Amygdala (tissue), 56 donors: Measurements from ENCODE around the gene RPP40.

Experiments used
- DNase-seq, 56 donors: peaks; one replicate each; lab custom pipeline; 2025; lab: John Stamatoyannopoulos, UW

The RPP40 gene

GRCh38 chr6:4972438-4972837 is 31.4 kb downstream of the RPP40 start:
- no peak for DNase-seq

DNA sequence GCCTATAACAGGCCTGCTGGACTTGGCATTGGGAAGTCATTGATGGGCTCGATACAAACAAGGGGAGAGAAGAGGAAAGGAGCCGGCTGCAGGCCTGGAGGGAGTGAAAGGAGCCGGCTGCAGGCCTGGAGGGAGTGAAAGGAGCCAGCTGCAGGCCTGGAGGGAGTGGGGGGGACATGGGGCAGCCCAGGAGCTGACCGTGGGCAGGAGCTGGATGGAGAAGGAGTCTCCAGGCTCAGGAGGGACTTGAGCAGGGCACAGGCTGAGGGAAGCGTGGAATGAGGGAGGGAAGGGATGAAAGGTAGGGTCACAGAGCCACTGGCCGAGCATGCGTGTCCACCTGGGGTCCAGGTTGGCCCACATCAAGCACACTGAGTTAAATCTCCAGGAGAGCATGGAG is 32.0 kb downstream of the RPP40 start:
- no peak for DNase-seq

- DNase-seq, result peak in 1 of 56 donors; percentile 9
Measured at GRCh38 chr6:4970739-4971395, 33.0 kb downstream of the RPP40 start.

- no peak for DNase-seq
Measured at GRCh38 chr6:4969609-4970285, 34.1 kb downstream of the RPP40 start.

DNA sequence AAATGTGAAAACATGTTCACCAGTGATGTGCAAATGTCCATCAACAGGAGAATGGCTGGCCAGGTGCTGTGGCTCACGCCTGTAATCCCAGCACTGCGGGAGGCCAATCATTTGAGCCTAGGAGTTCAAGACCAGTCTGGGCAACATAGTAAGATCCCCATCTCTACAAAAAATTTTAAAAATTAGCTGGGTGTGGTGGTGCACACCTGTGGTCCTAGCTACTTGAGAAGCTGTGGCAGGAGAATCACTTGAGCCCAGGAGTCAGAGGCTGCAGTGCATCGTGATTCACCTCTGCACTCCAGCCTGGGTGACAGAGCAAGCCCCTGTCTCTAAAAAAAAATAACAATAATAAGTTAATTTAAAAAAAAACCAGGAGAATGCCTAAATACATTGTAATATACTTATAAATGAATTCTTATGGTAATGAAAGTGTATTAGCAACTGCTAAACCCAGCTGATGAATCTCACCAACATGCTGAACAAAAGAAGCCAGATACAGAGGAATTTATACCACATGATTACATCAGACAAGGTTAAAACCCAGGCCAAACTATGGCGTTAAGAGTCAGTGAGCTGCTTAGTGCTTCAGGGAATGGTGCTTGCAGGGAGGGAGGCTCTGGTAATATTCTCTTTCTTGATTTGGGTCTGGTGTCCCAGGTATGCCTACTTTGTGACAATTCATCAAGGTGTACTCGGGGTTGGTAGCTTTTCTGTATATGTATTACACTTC is 36.4 kb downstream of the RPP40 start:
- no peak for DNase-seq

DNA sequence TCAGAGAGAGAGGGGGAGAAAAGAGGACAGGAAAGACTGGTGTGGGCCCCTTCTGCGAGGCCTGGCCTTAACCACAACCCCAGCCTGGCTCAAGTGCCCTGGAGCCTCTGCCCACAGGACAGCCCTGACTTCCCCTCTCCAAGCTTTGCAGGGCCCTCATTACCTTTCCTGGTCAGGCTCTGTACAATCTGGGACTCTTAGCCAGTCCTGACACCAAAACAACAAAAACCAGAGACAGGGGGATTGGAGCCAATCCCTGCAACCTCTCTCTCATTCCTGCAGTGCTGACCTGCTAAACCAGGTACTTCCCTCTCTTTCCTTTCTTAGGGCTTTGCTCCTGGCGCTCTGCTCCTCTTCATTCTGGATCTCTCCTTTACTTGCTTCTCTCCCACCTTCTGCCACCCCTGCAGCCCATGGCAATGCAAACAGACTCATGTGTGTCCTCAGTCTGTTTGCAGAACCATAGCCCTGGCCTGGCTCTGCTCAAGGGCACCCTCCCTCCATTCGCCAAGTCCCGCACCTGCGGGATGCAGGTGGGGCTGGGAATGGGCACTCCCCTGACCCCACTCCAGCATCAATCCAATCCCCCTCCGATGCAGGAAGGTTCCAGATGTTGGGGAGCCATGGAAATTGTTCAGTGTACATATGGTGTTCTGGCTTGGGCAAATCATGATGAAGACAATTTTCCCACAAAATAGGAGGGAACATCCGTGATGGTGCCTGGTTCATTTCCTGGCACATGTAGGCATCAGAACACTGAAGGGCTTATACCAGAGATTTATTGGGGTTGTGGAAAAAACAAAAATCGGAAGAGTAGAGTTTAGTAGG is 38.1 kb downstream of the RPP40 start:
- DNase-seq, result no peak

GRCh38 chr6:4964675-4965561 is 38.9 kb downstream of the RPP40 start:
- DNase-seq, result no peak

- DNase-seq, result no peak
Measured at GRCh38 chr6:4962905-4963304, 40.9 kb downstream of the RPP40 start.

DNA sequence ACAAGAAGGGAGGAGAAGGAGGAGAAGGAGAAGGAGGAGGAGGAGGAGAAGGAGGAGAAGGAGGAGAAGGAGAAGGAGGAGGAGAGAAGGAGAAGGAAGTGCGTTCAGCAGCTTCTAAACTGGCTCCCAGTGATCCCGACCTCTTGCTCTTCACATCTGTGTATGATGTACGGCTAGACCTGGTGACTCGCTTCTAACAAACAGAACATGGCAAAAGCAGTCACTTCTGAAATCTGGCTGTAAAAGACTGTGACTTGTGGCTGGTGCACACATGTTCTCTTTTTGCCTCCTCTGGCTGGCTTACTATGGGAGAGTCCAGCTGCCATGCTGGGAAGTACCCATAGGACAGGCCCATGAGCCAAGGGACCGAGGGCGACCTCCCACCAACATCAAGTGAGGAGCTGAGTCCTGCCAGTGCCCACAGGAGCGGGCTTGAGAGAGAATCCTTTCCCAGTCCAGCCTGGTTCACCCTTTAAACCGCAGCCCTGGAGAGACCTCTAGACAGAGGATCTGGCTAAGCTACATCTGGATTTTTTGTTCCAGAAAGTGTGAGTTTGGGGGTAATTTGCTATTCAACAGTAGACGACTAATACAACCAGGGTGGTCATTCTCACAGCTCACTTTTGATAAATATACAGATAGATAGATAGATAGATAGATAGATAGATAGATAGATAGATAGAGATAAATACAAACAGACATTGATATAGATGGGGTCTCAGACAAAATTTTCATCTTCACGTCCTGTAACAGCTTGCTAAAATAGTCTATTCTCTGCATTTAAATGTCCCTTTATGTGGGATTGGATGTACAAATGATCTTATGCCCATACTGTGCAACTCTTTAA is 42.3 kb downstream of the RPP40 start:
- no peak for DNase-seq

DNA sequence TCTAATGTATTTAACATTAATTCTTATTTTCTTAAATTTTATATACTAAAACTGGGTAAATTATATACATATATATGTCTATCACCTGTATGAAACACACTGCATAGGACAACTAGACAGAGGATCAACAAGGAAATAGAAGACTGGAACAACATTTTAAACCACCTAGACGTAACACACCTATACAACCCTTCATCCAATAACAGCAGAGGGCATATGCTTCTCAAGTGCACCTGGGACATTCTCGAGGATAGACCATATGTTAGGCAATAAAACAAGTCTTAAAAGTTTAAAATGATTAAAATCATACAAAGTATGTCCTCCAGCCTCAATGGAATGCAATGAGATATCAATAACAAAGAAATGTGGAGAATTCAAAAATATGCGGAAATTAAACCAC is 45.2 kb downstream of the RPP40 start:
- DNase-seq, result no peak

DNA sequence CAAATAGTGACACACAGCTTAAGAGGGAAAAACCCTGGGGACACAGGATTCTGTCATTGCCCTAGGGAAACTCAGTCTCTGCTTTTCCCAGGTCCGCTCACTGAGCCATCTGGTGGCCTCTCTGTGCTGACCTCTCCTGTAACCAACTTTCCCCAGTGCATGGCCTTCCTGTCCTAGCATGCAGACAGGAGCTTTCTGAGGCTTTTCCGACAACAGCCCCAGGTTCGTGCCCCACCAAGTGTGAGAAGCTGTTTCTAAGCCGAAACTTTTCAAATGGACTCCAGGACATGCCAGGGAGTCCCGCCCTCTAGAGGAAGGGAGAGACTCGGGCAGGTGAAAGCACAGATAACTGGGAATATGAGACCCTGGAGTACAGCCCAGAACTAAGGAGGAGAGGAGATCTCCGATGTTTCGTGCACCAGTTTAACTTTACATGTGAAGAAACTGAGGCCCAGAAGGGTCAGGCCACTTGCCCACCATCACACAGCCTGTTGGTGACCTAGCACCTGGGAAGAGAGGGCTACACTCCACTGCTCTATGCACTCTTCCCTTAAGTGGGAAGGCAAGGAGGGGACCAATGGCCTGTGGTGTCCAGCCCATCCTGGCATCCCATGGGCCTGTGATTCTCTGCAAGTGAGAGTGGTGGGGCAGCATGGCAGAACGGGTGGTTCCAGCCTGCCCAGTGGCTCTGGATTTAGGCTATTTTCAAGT is 46.2 kb downstream of the RPP40 start:
- DNase-seq, result no peak

DNA sequence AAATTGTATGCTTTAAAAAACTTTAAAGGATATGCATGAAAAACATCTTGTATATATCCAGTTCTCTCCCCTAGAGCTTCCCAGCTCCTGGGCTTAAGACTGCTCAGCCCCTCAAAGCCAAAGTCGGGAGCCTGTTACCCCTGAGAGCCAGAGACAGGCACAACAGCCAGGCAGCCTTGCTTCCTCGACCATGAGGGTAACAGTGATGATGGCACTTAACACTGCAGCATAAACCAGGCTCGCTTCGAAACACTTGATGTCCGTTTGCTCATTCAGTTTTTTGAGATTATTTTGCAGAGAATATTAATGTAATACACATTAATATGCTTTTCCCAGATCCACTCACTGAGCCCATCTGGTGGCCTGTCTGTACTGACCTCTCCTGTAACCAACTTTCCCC is 47.2 kb downstream of the RPP40 start:
- no peak for DNase-seq

DNA sequence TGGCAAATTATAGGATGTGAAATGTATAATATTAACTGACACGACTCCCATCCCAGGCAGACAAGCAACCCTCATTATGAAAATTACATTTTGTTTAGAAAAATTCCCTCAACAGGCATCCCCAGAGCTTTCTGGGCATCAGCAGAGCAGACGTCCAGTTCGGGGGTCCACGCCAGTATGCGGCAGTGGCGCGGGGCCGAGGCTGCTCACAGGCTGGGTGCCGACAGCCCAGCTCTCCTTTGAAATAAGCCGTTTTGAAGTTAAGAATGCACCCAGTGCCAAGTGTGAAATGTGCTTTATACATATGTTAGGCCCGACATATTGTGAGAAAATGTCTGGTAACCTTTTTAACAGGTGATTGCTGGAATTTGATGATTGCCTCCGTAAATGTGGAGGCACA is 50.4 kb downstream of the RPP40 start:
- DNase-seq, result no peak

GRCh38 chr6:4950836-4951533 is 52.9 kb downstream of the RPP40 start:
- no peak for DNase-seq

GRCh38 chr6:4950076-4950475 is 53.8 kb downstream of the RPP40 start:
- DNase-seq, result no peak

GRCh38 chr6:4948781-4949450 is 54.9 kb downstream of the RPP40 start:
- no peak for DNase-seq

- DNase-seq, result no peak
Measured at GRCh38 chr6:4947716-4948115, 56.1 kb downstream of the RPP40 start.
